ENCODE data around the gene IMPA2.

The IMPA2 gene

DNA sequence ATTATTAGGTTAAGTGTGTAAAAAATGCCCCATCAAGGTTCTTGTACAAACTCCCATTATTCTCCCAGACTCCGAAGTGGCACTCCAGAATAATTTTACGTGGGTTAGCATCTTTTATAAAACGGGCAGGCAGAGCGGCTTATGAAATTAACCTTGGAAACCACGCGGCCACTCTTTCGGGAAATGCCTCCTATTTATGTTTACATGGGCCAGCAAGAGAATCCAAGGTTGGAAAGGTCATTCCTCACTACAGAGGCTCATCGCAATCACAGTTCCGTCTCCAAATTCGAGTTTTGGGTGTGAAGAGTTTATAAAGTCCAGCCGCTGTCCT lies 1.2 kb upstream of the IMPA2 start:
- Histone ChIP-seq H3K9me3 (ENCODE audit: control insufficient read depth, insufficient read depth, low read depth, low read length) (no peaks in the 10 kb centered on the region), H3K27ac (ENCODE audit: extremely low read depth, low read depth, low read length) (peak overlapping the region; percentile 94), H3K4me1 (ENCODE audit: control insufficient read depth, insufficient read depth, low read length) (peaks cover 3% of the 10 kb centered on the region; the same call in 1 of the 2 replicates), H3K4me3 (ENCODE audit: low read depth, low read length) (no peak overlapping the region; the same call in 1 of the 2 replicates), H3K36me3 (ENCODE audit: control insufficient read depth in 2 of 2, insufficient read depth in 1 of 2, low read length in 2 of 2) (no peaks in the 10 kb centered on the region)
- CTCF ChIA-PET = interaction anchor here (0.5 to 2.7 kb wide), 8 partner anchors 30 to 1157 kb away, joined by 3 to 16 read pairs (median 3); no protein-coding TSS in a partner anchor
- TF ChIP-seq ZNF792 (tag by site-specific recombination; IDR thresholded peaks at IDR 0.05) (no peak), BCL11A (tag by site-specific recombination; IDR thresholded peaks at IDR 0.05; ENCODE audit: low read depth) (no peak)
- POLR2A ChIA-PET = interaction anchor here (0.6 to 3.0 kb wide), 11 partner anchors 15 to 389 kb away, joined by 3 to 17 read pairs (median 8); no protein-coding TSS in a partner anchor

GRCh38 chr18:11980494-11981191 lies 664 bp upstream of the IMPA2 start:
- POLR2A ChIA-PET = interaction anchor here (0.6 to 3.0 kb wide), 24 partner anchors 13 to 528 kb away, joined by 3 to 17 read pairs (median 5); partner anchors contain the start of gene CHMP1B
- Histone ChIP-seq H3K4me3 (ENCODE audit: low read depth, low read length) (peak overlapping the region; percentile 52), H3K9me3 (ENCODE audit: control insufficient read depth, insufficient read depth, low read depth, low read length) (no peaks in the 10 kb centered on the region), H3K4me1 (ENCODE audit: control insufficient read depth, insufficient read depth, low read length) (peaks cover 3% of the 10 kb centered on the region; the same call in 1 of the 2 replicates), H3K36me3 (ENCODE audit: control insufficient read depth in 2 of 2, insufficient read depth in 1 of 2, low read length in 2 of 2) (no peaks in the 10 kb centered on the region), H3K27ac (ENCODE audit: extremely low read depth, low read depth, low read length) (peak overlapping the region; percentile 94)
- CTCF ChIA-PET = interaction anchor here (0.5 to 2.7 kb wide), 9 partner anchors 30 to 1158 kb away, joined by 3 to 16 read pairs (median 3); no protein-coding TSS in a partner anchor
- TF ChIP-seq KLF17 (tag by site-specific recombination; IDR thresholded peaks at IDR 0.05) (peak; percentile 69), ZFP3 (tag by site-specific recombination; IDR thresholded peaks at IDR 0.05; ENCODE audit: low read depth) (no peak), ZNF140 (tag by site-specific recombination; IDR thresholded peaks at IDR 0.05) (no peak), SP3 (tag by site-specific recombination; IDR thresholded peaks at IDR 0.05) (peak; percentile 94), ZBTB48 (tag by site-specific recombination; IDR thresholded peaks at IDR 0.05) (peak; percentile 60), ZNF549 (tag by site-specific recombination; IDR thresholded peaks at IDR 0.05) (no peak), ZNF600 (tag by site-specific recombination; IDR thresholded peaks at IDR 0.05) (peak; percentile 97), KLF16 (tag by site-specific recombination; IDR thresholded peaks at IDR 0.05) (peak; percentile 74; the same call in 1 of the 2 replicates), ZNF2 (tag by site-specific recombination; IDR thresholded peaks at IDR 0.05) (peak; percentile 82), ZBTB17 (tag by site-specific recombination; IDR thresholded peaks at IDR 0.05) (peak; percentile 91), ZIC2 (tag by site-specific recombination; IDR thresholded peaks at IDR 0.05) (peak; percentile 83), OVOL3 (tag by site-specific recombination; IDR thresholded peaks at IDR 0.05) (0 out of 2 replicates have a peak, but pooled peaks have one; percentile 51), ZNF664 (tag by site-specific recombination; IDR thresholded peaks at IDR 0.05) (no peak), ZNF146 (tag by site-specific recombination; IDR thresholded peaks at IDR 0.05) (0 out of 2 replicates have a peak, but pooled peaks have one; percentile 3), ZNF335 (tag by site-specific recombination; conservative IDR thresholded peaks at IDR 0.05) (peak; percentile 82), ZNF747 (tag by site-specific recombination; IDR thresholded peaks at IDR 0.05) (no peak), BCL11B (tag by site-specific recombination; IDR thresholded peaks at IDR 0.05; ENCODE audit: low read depth) (peak; percentile 71; the same call in 1 of the 2 replicates), ZNF341 (tag by site-specific recombination; IDR thresholded peaks at IDR 0.05; ENCODE audit: low read depth) (peak; percentile 89), ZXDB (tag by site-specific recombination; IDR thresholded peaks at IDR 0.05) (peak; percentile 94)
- TF ChIP-seq, protein P1, sequence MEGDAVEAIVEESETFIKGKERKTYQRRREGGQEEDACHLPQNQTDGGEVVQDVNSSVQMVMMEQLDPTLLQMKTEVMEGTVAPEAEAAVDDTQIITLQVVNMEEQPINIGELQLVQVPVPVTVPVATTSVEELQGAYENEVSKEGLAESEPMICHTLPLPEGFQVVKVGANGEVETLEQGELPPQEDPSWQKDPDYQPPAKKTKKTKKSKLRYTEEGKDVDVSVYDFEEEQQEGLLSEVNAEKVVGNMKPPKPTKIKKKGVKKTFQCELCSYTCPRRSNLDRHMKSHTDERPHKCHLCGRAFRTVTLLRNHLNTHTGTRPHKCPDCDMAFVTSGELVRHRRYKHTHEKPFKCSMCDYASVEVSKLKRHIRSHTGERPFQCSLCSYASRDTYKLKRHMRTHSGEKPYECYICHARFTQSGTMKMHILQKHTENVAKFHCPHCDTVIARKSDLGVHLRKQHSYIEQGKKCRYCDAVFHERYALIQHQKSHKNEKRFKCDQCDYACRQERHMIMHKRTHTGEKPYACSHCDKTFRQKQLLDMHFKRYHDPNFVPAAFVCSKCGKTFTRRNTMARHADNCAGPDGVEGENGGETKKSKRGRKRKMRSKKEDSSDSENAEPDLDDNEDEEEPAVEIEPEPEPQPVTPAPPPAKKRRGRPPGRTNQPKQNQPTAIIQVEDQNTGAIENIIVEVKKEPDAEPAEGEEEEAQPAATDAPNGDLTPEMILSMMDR (tag by site-specific recombination; IDR thresholded peaks at IDR 0.05) = peak; percentile 93
- TF ChIP-seq, protein P2, sequence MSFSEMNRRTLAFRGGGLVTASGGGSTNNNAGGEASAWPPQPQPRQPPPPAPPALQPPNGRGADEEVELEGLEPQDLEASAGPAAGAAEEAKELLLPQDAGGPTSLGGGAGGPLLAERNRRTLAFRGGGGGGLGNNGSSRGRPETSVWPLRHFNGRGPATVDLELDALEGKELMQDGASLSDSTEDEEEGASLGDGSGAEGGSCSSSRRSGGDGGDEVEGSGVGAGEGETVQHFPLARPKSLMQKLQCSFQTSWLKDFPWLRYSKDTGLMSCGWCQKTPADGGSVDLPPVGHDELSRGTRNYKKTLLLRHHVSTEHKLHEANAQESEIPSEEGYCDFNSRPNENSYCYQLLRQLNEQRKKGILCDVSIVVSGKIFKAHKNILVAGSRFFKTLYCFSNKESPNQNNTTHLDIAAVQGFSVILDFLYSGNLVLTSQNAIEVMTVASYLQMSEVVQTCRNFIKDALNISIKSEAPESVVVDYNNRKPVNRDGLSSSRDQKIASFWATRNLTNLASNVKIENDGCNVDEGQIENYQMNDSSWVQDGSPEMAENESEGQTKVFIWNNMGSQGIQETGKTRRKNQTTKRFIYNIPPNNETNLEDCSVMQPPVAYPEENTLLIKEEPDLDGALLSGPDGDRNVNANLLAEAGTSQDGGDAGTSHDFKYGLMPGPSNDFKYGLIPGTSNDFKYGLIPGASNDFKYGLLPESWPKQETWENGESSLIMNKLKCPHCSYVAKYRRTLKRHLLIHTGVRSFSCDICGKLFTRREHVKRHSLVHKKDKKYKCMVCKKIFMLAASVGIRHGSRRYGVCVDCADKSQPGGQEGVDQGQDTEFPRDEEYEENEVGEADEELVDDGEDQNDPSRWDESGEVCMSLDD (tag by site-specific recombination; IDR thresholded peaks at IDR 0.05) = peak; percentile 61; the same call in 1 of the 2 replicates
- TF ChIP-seq, protein P3, sequence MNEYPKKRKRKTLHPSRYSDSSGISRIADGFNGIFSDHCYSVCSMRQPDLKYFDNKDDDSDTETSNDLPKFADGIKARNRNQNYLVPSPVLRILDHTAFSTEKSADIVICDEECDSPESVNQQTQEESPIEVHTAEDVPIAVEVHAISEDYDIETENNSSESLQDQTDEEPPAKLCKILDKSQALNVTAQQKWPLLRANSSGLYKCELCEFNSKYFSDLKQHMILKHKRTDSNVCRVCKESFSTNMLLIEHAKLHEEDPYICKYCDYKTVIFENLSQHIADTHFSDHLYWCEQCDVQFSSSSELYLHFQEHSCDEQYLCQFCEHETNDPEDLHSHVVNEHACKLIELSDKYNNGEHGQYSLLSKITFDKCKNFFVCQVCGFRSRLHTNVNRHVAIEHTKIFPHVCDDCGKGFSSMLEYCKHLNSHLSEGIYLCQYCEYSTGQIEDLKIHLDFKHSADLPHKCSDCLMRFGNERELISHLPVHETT (tag by site-specific recombination; IDR thresholded peaks at IDR 0.05) = no peak
- TF ChIP-seq, protein P4, sequence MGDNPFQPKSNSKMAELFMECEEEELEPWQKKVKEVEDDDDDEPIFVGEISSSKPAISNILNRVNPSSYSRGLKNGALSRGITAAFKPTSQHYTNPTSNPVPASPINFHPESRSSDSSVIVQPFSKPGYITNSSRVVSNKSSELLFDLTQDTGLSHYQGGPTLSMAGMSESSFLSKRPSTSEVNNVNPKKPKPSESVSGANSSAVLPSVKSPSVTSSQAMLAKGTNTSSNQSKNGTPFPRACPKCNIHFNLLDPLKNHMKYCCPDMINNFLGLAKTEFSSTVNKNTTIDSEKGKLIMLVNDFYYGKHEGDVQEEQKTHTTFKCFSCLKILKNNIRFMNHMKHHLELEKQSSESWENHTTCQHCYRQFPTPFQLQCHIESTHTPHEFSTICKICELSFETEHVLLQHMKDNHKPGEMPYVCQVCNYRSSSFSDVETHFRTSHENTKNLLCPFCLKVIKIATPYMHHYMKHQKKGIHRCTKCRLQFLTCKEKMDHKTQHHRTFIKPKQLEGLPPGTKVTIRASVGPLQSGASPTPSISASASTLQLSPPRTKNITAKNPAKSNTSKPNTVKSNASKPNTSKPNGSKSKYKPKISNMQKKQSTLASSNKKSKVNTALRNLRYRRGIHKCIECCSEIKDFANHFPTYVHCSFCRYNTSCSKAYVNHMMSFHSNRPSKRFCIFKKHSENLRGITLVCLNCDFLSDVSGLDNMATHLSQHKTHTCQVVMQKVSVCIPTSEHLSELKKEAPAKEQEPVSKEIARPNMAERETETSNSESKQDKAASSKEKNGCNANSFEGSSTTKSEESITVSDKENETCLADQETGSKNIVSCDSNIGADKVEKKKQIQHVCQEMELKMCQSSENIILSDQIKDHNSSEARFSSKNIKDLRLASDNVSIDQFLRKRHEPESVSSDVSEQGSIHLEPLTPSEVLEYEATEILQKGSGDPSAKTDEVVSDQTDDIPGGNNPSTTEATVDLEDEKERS (tag by site-specific recombination; IDR thresholded peaks at IDR 0.05) = peak; percentile 83

All from HEK293 (cell line).